HepG2 (cell line): ENCODE measurements around the gene RUNDC1. TPM values are rescaled to one million over a fixed set of nuclear protein-coding genes. Genes with fewer than 3 reads are reported as not detected.

Experiments
- AKAP8 ChIP-seq: sonication (generic); formaldehyde crosslinking; IDR thresholded peaks from 2 replicates; pipeline ENCODE4 v1.5.1; 2020; ENCODE audit warnings: mild to moderate bottlenecking, missing genetic modification reagents
- CC2D1A ChIP-seq: sonication (generic); formaldehyde crosslinking; IDR thresholded peaks from 2 replicates; pipeline ENCODE4 v1.8.1; 2023; ENCODE audit warnings: mild to moderate bottlenecking, missing genetic modification reagents
- CCAR2 ChIP-seq: fragments of 200-400 bp; formaldehyde crosslinking; optimal IDR thresholded peaks from 2 replicates; pipeline ENCODE3; 2018; ENCODE audit warnings: low read depth, mild to moderate bottlenecking, low read length, moderate library complexity
- FIP1L1 ChIP-seq: fragments of 200-400 bp; formaldehyde crosslinking; IDR thresholded peaks from 2 replicates; pipeline ENCODE4 v1.6.1; 2018; ENCODE audit warnings: low read depth, mild to moderate bottlenecking, low read length, moderate library complexity, borderline replicate concordance; ENCODE audit not compliant: insufficient read depth
- FOSL2 ChIP-seq: sonication (generic); formaldehyde crosslinking; IDR thresholded peaks from 2 replicates; pipeline ENCODE4 v1.4.0; 2020; ENCODE audit warnings: missing genetic modification reagents
- FOXJ3 ChIP-seq: sonication (generic); formaldehyde crosslinking; IDR thresholded peaks from 2 replicates; pipeline ENCODE4 v1.4.0; 2020; ENCODE audit warnings: missing genetic modification reagents, mild to moderate bottlenecking, borderline replicate concordance
- HNRNPL ChIP-seq: fragments of 200-400 bp; formaldehyde crosslinking; IDR thresholded peaks from 2 replicates; pipeline ENCODE4 v1.6.1; 2017; ENCODE audit warnings: mild to moderate bottlenecking, low read depth, low read length
- IKZF4 ChIP-seq: sonication (generic); formaldehyde crosslinking; IDR thresholded peaks from 2 replicates; pipeline ENCODE4 v1.5.1; 2020; ENCODE audit warnings: borderline replicate concordance, mild to moderate bottlenecking, low read depth, missing genetic modification reagents; ENCODE audit errors: not compliant biosample characterization
- NFE2 ChIP-seq: sonication (generic); formaldehyde crosslinking; IDR thresholded peaks from 2 replicates; pipeline ENCODE4 v1.4.0; 2020; ENCODE audit warnings: missing genetic modification reagents
- NFIB ChIP-seq: sonication (generic); formaldehyde crosslinking; IDR thresholded peaks from 2 replicates; pipeline ENCODE4 v1.9.0; 2021; ENCODE audit warnings: missing genetic modification reagents, mild to moderate bottlenecking, borderline replicate concordance
- NR2C2 ChIP-seq: sonication (generic); formaldehyde crosslinking; IDR thresholded peaks from 2 replicates; pipeline ENCODE4 v1.4.0; 2020; ENCODE audit warnings: missing genetic modification reagents, mild to moderate bottlenecking, moderate library complexity, borderline replicate concordance
- REPIN1 ChIP-seq: sonication (generic); formaldehyde crosslinking; IDR thresholded peaks from 2 replicates; pipeline ENCODE4 v1.8.0; 2022; ENCODE audit warnings: missing genetic modification reagents, low read depth, mild to moderate bottlenecking, borderline replicate concordance
- SALL2 ChIP-seq: sonication (generic); formaldehyde crosslinking; IDR thresholded peaks from 2 replicates; pipeline ENCODE4 v1.8.1; 2023; ENCODE audit warnings: mild to moderate bottlenecking, missing genetic modification reagents, inconsistent platforms
- SKI ChIP-seq: fragments of 450-650 bp; IDR thresholded peaks from one replicate; pipeline ENCODE4 v1.6.1; 2018; ENCODE audit warnings: mild to moderate bottlenecking; ENCODE audit not compliant: partially characterized antibody
- SRF ChIP-seq: IDR thresholded peaks from 2 replicates; pipeline ENCODE4 v1.6.1; 2011; ENCODE audit warnings: mild to moderate bottlenecking, low read depth, low read length, moderate library complexity
- TEAD2 ChIP-seq: sonication (generic); formaldehyde crosslinking; IDR thresholded peaks from 2 replicates; pipeline ENCODE4 v1.9.0; 2021; ENCODE audit warnings: missing genetic modification reagents
- UBTF ChIP-seq: sonication (generic); formaldehyde crosslinking; IDR thresholded peaks from 2 replicates; pipeline ENCODE4 v1.4.0; 2020; ENCODE audit warnings: mild to moderate bottlenecking, missing genetic modification reagents
- ZFP1 ChIP-seq: IDR thresholded peaks from 2 replicates; pipeline ENCODE4 v1.6.1; 2016
- ZNF264 ChIP-seq: sonication (generic); formaldehyde crosslinking; IDR thresholded peaks from 2 replicates; pipeline ENCODE4 v1.4.0; 2020; ENCODE audit warnings: missing genetic modification reagents
- ZNF337 ChIP-seq: sonication (generic); formaldehyde crosslinking; IDR thresholded peaks from 2 replicates; pipeline ENCODE4 v1.5.1; 2020; ENCODE audit warnings: missing genetic modification reagents, low read depth, mild to moderate bottlenecking, borderline replicate concordance
- ZNF431 ChIP-seq: sonication (generic); formaldehyde crosslinking; IDR thresholded peaks from 2 replicates; pipeline ENCODE4 v1.9.0; 2022; ENCODE audit warnings: missing genetic modification reagents, low read depth, mild to moderate bottlenecking, borderline replicate concordance
- ZNF644 ChIP-seq: IDR thresholded peaks from 2 replicates; pipeline ENCODE4 v1.6.1; 2016; ENCODE audit warnings: low read depth
- ZNF792 ChIP-seq: IDR thresholded peaks from 2 replicates; pipeline ENCODE4 v1.6.1; 2016
- polyA plus RNA-seq, 8 experiments: library from polyadenylated mRNA; depleted of rRNA in 3 of 8; stranded (reverse) in 7 of 8; unstranded in 1 of 8; fragments of >200 nt; fragmentation: Illumina TruSeq in 4 of 8; extraction: Trizol in 4 of 8; gene quantifications; 2 replicates each; pipeline versions ENCODE4 v1.2.1 to v1.2.3, GENCODE V29; 2011 to 2016; ENCODE audit warnings: low read depth in 4 of 8, missing spikeins in 1 of 8, mixed read lengths in 1 of 8; ENCODE audit not compliant: insufficient read depth in 1 of 8
- total RNA-seq, 5 experiments: library from RNA; depleted of rRNA; stranded (reverse); fragments of >200 nt; fragmentation: Illumina TruSeq; extraction: Trizol; gene quantifications; 2 replicates each; pipeline ENCODE4 v1.2.3, GENCODE V29; 2016; ENCODE audit warnings: low read depth in 1 of 5
- TF ChIP-seq, protein P1 (sequence below): sonication (generic); formaldehyde crosslinking; IDR thresholded peaks from 2 replicates; pipeline ENCODE4 v1.4.0; 2020; ENCODE audit warnings: mild to moderate bottlenecking, missing genetic modification reagents
- TF ChIP-seq, protein P2 (sequence below): IDR thresholded peaks from 2 replicates; pipeline ENCODE4 v1.6.1; 2016; ENCODE audit warnings: control low read depth
- TF ChIP-seq, protein P3 (sequence below): sonication (generic); formaldehyde crosslinking; IDR thresholded peaks from 2 replicates; pipeline ENCODE4 v1.5.0; 2020; ENCODE audit warnings: missing genetic modification reagents

RUNDC1 gene
- total and polyA plus RNA-seq, 2 of the 13 experiments (the other 11 are each of a cell fraction or from before 2014, with no cell fraction given), result 10.3 to 11.4 TPM

DNA sequence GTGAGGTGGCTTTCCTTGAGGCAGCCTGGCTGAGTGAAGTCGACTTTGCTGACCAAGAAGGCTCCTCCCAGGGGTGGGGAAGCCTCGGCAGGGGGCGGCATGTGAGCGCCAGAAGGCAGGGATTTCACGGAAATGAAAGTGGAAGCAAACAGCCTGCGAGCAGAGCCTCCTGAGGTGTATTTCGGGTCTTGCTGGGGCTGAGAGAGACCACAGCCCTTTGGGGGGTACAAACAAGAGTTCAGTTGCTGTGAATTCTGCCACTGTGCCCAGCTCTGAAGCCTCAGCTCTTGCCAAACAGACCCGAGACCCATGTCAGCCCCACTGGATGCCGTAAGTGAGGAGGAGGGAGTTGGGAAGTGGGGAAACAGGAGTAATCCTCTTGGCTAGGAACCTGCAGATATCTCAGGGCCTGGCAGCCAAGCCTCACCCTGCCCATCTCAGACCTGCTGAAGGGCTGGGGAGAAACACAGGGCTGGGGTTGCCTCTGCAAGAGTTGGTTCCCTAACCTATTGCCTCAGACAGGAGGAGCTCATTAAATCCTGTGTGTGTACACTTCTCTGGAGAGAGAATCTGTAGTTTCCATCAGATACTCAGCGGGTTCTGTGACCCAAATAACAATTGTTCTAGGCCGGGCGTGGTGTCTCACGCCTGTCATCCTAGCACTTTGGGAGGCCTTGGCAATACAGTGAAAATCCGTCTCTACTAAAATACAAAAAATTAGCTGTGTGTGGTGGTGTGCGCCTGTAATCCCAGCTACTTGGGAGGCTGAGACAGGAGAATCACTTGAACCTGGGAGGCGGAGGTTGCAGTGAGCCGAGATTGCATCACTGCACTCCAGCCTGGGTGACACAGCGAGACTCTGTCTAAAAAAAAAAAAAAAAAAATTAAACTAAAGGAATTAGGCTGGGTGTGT, 26.5 kb downstream of the RUNDC1 start, which contains the start of gene IFI35 (continued):
- TF ChIP-seq HNRNPL (no peak), ZNF431 (CRISPR knock-in tag) (no peak), SRF (no peak), CCAR2 (no peak), NFIB (CRISPR knock-in tag) (no peak), REPIN1 (CRISPR knock-in tag) (peak; percentile 22; the same call in 1 of the 2 replicates), IKZF4 (CRISPR knock-in tag) (no peak), ZNF264 (no peak), AKAP8 (CRISPR knock-in tag) (no peak), ZNF337 (no peak), ZFP1 (CRISPR knock-in tag) (no peak), UBTF (CRISPR knock-in tag) (peak; percentile 65; the same call in 1 of the 2 replicates), FIP1L1 (no peak), SALL2 (CRISPR knock-in tag) (no peak; the same call in 1 of the 2 replicates), SKI (no peak), NFE2 (CRISPR knock-in tag) (no peak), ZNF644 (CRISPR knock-in tag) (no peak), CC2D1A (CRISPR knock-in tag) (no peak), TEAD2 (CRISPR knock-in tag) (no peak), FOXJ3 (CRISPR knock-in tag) (no peak), NR2C2 (CRISPR knock-in tag) (0 out of 2 replicates have a peak, but pooled peaks have one; percentile 15), ZNF792 (CRISPR knock-in tag) (0 out of 2 replicates have a peak, but pooled peaks have one; percentile 73), FOSL2 (CRISPR knock-in tag) (peak; percentile 21; the same call in 1 of the 2 replicates)
- TF ChIP-seq, protein P1, sequence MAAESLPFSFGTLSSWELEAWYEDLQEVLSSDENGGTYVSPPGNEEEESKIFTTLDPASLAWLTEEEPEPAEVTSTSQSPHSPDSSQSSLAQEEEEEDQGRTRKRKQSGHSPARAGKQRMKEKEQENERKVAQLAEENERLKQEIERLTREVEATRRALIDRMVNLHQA (CRISPR knock-in tag), result no peak
- TF ChIP-seq, protein P2, sequence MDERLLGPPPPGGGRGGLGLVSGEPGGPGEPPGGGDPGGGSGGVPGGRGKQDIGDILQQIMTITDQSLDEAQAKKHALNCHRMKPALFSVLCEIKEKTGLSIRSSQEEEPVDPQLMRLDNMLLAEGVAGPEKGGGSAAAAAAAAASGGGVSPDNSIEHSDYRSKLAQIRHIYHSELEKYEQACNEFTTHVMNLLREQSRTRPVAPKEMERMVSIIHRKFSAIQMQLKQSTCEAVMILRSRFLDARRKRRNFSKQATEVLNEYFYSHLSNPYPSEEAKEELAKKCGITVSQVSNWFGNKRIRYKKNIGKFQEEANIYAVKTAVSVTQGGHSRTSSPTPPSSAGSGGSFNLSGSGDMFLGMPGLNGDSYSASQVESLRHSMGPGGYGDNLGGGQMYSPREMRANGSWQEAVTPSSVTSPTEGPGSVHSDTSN (CRISPR knock-in tag), result no peak
- TF ChIP-seq, protein P3, sequence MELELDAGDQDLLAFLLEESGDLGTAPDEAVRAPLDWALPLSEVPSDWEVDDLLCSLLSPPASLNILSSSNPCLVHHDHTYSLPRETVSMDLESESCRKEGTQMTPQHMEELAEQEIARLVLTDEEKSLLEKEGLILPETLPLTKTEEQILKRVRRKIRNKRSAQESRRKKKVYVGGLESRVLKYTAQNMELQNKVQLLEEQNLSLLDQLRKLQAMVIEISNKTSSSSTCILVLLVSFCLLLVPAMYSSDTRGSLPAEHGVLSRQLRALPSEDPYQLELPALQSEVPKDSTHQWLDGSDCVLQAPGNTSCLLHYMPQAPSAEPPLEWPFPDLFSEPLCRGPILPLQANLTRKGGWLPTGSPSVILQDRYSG, result 0 out of 2 replicates have a peak, but pooled peaks have one; percentile 24
